Stomach smooth muscle (tissue), 2 donors: Measurements from ENCODE around the gene FBXL17.

Source experiments
- H3K27ac ChIP-seq: one replicate; pipeline ENCODE4 v1.7.0; 2013; ENCODE audit warnings: mild to moderate bottlenecking, low read length, inconsistent platforms
- H3K27me3 ChIP-seq, 2 donors: one replicate each; pipeline ENCODE4 v1.7.0; 2013; ENCODE audit warnings: low read length in 2 of 2; ENCODE audit not compliant: insufficient read depth in 2 of 2, control insufficient read depth in 1 of 2
- H3K36me3 ChIP-seq, 2 donors: one replicate each; pipeline ENCODE4 v1.7.0; 2013; ENCODE audit warnings: low read length in 2 of 2; ENCODE audit not compliant: control insufficient read depth in 2 of 2, insufficient read depth in 2 of 2
- H3K4me1 ChIP-seq: one replicate; pipeline ENCODE4 v1.7.0; 2013; ENCODE audit warnings: low read length; ENCODE audit not compliant: control insufficient read depth, insufficient read depth
- H3K4me3 ChIP-seq, 2 donors: one replicate each; pipeline ENCODE4 v1.7.0; 2013; ENCODE audit warnings: low read length in 2 of 2
- H3K9ac ChIP-seq, 2 donors: one replicate each; pipeline ENCODE4 v1.7.0; 2013; ENCODE audit warnings: low read length in 2 of 2, mild to moderate bottlenecking in 1 of 2
- H3K9me3 ChIP-seq, 2 donors: one replicate each; pipeline ENCODE4 v1.7.0; 2013; ENCODE audit warnings: low read length in 2 of 2; ENCODE audit not compliant: control insufficient read depth in 2 of 2
- donor health status: healthy.
- donor health status: Pancreatic carcinoma.

The FBXL17 gene

GRCh38 chr5:108006791-108007190 lies 375.1 kb downstream of the FBXL17 start:
- H3K27me3 ChIP-seq = no peaks in the 10 kb centered on the region

DNA sequence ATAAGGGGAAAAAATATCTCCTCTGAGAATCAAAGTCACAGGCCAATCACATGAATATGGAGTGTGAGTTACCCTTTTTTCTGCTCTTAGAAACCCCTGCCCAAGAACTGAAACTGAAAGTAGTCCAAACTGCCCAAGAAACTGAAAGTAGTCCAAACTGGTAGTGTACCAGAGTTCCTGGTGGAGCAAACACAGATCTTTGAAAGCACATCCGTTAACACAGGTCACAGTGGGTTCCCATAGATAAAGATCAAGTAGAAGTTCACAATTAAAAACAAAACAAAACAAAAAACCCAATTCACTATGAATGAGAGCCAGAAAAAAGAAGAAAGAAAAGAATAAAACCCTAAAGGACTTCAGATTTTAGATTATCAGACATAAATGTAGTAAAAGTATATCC lies 378.7 kb downstream of the FBXL17 start:
- H3K4me3 ChIP-seq = no peak overlapping the region
- no peaks in the 10 kb centered on the region for H3K4me1 ChIP-seq
- H3K27ac ChIP-seq = no peak overlapping the region

More at GRCh38 chr5:108006791-108007190, 375.1 kb downstream of the FBXL17 start:
- Histone ChIP-seq H3K9me3 (no peaks in the 10 kb centered on the region), H3K9ac (no peak overlapping the region), H3K36me3 (no peaks in the 10 kb centered on the region), H3K4me3 (no peak overlapping the region), H3K4me1 (no peaks in the 10 kb centered on the region), H3K27ac (no peak overlapping the region)

DNA sequence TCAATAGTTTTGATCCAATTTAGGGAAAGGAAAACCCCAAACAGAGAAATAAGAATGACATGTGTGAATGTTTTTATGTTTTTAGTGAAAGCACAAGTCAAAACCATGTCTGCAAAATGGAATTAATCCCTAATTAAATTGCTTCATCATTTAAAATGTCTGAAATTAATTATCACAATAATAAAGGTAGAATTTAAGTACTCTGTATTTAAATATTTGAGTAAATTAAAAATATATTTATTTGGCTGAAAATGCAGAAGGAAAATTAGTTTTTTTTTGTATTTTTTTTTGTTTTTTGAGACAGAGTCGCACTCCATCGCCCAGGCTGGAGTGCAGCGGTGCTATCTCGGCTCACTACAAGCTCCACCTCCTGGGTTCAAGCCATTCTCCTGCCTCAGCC lies 380.7 kb downstream of the FBXL17 start:
- no peaks in the 10 kb centered on the region for H3K4me1 ChIP-seq
- no peaks in the 10 kb centered on the region for H3K9me3 ChIP-seq
- no peak overlapping the region for H3K4me3 ChIP-seq
- no peaks in the 10 kb centered on the region for H3K27me3 ChIP-seq
- no peak overlapping the region for H3K27ac ChIP-seq
- H3K9ac ChIP-seq = no peak overlapping the region
- H3K36me3 ChIP-seq = no peaks in the 10 kb centered on the region

More for the DNA sequence above, 378.7 kb downstream of the FBXL17 start:
- Histone ChIP-seq H3K27me3 (no peaks in the 10 kb centered on the region), H3K9ac (no peak overlapping the region), H3K36me3 (no peaks in the 10 kb centered on the region), H3K9me3 (no peaks in the 10 kb centered on the region)

DNA sequence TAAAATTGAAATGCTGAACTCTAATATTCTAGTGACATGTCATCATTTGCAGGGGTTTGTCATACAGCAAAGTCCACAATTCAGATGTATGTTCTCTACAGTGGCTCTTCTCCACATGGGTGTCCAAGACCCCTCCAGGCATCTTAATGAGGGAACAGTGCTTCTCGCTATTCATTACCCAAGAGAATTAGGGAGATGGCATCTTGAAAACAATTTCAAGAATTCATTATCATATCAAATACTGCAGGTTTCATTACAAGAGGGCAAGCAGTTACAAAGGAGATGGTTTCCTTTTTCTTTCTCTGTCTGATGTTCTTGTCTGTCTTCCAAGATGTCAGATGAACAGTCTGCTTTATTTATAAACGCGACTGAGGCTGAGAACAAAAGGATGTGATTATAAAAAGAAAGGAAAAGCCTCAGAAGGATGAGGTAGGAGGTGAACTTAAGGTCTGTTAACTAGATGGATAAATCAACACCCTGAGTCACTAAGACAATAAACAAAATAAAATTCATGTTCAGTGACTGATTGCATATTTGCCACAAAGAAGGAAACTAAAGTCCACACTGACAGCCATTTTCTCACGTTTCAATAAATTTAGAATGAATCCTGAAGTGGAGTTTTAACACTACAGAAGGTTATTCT lies 384.4 kb downstream of the FBXL17 start:
- Histone ChIP-seq H3K4me3 (no peak overlapping the region), H3K9ac (no peak overlapping the region), H3K9me3 (no peaks in the 10 kb centered on the region), H3K4me1 (no peaks in the 10 kb centered on the region), H3K36me3 (no peaks in the 10 kb centered on the region), H3K27me3 (no peaks in the 10 kb centered on the region), H3K27ac (no peak overlapping the region)

DNA sequence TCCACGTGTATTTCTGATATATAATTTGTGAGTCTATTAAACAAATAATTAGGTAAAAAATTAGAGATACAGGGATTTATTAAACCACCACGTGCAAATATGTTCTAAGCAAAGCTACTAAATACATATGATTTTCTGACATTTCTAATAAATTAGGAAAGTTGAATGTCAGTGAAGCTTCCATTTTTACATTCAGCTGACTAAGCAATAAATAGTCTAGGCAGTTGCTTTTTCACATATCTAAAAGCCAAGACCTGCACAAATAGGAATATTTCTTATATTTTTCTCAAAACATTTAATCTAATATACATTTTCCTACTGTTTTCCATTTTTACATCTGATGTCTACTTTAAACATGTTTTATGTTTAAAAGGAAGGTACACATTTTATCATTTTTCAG lies 388.6 kb downstream of the FBXL17 start:
- H3K4me1 ChIP-seq = no peaks in the 10 kb centered on the region
- no peaks in the 10 kb centered on the region for H3K9me3 ChIP-seq
- no peaks in the 10 kb centered on the region for H3K27me3 ChIP-seq
- H3K36me3 ChIP-seq = no peaks in the 10 kb centered on the region
- H3K4me3 ChIP-seq = no peak overlapping the region
- no peak overlapping the region for H3K9ac ChIP-seq
- no peak overlapping the region for H3K27ac ChIP-seq

DNA sequence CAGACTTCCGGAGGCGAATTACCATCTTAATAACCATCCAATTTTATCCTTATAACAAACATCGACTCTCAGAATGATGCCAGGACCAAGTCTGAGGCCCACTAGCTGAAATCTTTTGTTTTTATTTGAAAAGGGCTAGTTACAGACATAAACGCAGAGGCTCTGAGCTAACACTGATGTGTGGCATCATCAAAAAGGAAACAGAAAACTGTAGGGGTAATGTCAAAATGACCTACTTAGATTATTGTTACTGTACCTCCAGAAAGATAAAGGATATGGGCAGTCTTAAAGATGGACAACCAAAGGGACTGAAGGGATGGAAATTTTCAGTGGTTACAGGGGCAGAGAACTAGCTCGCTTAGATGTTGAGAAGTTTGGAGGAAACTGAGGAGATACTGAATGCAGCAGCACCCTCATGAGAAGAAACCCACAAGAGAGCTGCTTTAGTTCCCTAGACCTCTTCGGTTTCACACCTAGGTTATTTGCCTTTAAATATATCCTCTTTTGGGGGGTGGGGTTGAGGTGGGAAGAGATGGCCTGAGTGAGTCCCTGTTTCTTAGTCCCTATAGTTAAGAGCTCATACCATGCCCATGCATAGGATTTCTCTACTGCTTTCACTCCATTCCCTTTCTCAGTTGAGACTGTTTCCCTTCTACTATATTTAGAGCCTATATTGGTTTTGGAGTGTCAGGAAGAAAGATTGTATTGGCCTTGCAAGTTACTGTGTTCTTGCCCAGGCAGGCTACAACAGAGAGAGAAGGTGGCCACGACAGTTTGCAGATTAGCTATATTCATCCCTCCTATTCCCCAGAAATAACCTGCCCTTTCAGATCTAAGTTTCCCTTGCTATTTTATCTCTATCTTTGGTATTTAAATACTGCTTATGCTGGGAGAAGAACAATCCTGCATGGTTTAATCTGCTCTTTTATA lies 390.8 kb downstream of the FBXL17 start:
- no peak overlapping the region for H3K9ac ChIP-seq
- no peaks in the 10 kb centered on the region for H3K27me3 ChIP-seq
- H3K4me3 ChIP-seq = no peak overlapping the region
- no peak overlapping the region for H3K27ac ChIP-seq
- H3K9me3 ChIP-seq = no peaks in the 10 kb centered on the region
- H3K36me3 ChIP-seq = no peaks in the 10 kb centered on the region
- no peaks in the 10 kb centered on the region for H3K4me1 ChIP-seq

GRCh38 chr5:107985144-107985543 lies 396.8 kb downstream of the FBXL17 start:
- no peak overlapping the region for H3K4me3 ChIP-seq
- no peak overlapping the region for H3K9ac ChIP-seq
- no peaks in the 10 kb centered on the region for H3K36me3 ChIP-seq
- H3K27ac ChIP-seq = no peak overlapping the region
- no peaks in the 10 kb centered on the region for H3K9me3 ChIP-seq
- H3K27me3 ChIP-seq = no peaks in the 10 kb centered on the region
- no peaks in the 10 kb centered on the region for H3K4me1 ChIP-seq

- H3K27ac ChIP-seq = no peak overlapping the region
- no peaks in the 10 kb centered on the region for H3K27me3 ChIP-seq
- no peak overlapping the region for H3K9ac ChIP-seq
- no peaks in the 10 kb centered on the region for H3K4me1 ChIP-seq
- H3K4me3 ChIP-seq = no peak overlapping the region
- H3K36me3 ChIP-seq = no peaks in the 10 kb centered on the region
- no peaks in the 10 kb centered on the region for H3K9me3 ChIP-seq
Measured at GRCh38 chr5:107982703-107983425, 399.0 kb downstream of the FBXL17 start.

DNA sequence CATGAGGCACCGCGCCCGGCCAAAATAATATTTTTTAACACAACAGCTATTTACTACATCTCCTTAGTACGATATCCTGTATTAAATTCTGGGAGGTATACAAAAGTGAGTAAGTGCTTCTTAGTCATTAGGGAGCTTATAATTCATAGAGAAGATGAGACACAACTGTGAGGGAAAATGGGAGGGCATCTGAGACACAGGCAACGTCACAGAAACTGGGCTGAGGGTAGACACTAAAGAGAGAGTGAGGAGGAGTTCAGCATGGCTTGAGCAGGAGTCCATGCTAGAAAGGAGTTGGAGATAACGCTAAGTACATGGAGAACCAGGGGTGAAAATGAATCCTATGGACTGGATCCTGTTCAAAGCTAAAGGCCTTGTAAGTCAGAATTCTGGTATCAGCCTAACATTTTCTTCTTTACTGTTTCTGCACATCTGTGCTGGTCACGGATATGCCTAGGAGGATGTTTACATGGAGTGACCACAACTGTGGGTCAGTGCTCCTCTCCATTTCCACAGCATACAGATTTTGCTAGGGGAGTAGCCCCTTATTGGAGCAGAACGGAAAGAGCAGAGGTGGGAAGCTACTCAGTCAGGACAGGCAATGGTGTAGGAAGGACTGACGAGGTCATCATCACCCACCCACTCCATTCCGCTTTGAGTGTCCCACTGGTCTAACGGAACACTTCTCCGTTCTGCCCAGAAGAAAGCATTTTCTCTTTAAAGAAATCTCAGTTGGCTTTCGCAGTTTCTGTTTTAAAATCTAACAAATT lies 400.8 kb downstream of the FBXL17 start:
- Histone ChIP-seq H3K27ac (no peak overlapping the region), H3K4me1 (no peaks in the 10 kb centered on the region), H3K36me3 (no peaks in the 10 kb centered on the region), H3K9me3 (no peaks in the 10 kb centered on the region), H3K9ac (no peak overlapping the region), H3K4me3 (no peak overlapping the region), H3K27me3 (no peaks in the 10 kb centered on the region)

DNA sequence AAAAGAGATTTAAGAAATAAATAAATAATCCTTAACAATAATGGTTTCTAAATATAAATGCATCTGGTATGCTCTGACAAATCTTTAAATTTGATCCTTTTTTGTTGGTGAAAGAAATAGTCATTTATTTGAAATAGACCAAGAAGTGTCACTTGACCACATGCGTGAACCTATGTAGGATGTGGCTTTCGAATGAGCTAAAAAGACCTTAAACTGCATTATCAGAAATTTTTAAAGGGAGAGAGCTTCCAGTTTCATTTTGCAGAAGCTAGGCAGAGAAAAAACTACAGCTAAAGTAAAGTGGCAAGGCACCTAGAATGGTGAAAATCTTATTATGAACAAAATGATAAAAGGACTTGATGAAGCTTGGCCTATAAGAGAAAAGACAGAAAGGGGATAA lies 402.0 kb downstream of the FBXL17 start:
- no peaks in the 10 kb centered on the region for H3K27me3 ChIP-seq
- H3K27ac ChIP-seq = no peak overlapping the region
- no peaks in the 10 kb centered on the region for H3K4me1 ChIP-seq
- H3K36me3 ChIP-seq = no peaks in the 10 kb centered on the region
- no peak overlapping the region for H3K4me3 ChIP-seq
- H3K9ac ChIP-seq = no peak overlapping the region
- no peaks in the 10 kb centered on the region for H3K9me3 ChIP-seq
